ENCODE data around the gene PROK1. TPM values are rescaled to one million over a fixed set of nuclear protein-coding genes. Genes with fewer than 3 reads are reported as not detected.

PROK1 gene
- total RNA-seq, 2 donors from 2014 or later, result 0.20 TPM; not detected in 1

DNA sequence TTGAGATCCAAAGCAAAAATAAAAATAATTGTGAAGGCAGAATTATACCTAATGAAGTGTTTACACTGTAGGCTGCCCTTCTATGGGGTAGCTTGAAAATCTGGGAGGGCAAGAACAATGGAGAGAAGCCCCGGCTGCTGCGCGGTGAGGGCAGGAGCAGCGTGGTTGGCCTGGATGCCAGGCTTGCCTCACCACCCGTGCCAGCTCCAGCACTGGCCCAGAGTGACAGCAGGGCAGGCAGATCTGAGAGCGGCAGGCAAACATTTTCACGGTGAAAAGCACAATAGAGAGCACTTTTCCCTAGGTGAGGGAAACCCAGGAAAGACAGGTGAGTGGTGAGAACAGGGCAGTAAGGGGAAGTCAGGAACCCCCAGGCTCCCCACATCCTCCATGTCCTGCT, 1.4 kb downstream of the PROK1 start:
- H3K27me3 Mint-ChIP-seq (ENCODE audit: insufficient read depth), result no peaks in the 10 kb centered on the region
- Histone ChIP-seq H3K27me3 (ENCODE audit: control insufficient read depth, insufficient read depth, low read length, poor library complexity, severe bottlenecking) (no peaks in the 10 kb centered on the region), H3K9ac (ENCODE audit: extremely low read depth, low read length, poor library complexity, severe bottlenecking) (no peak overlapping the region), H3K36me3 (ENCODE audit: control insufficient read depth, insufficient read depth, low read length) (no peaks in the 10 kb centered on the region), H3K9me3 (ENCODE audit: control insufficient read depth, low read length) (no peaks in the 10 kb centered on the region), H3K4me3 (ENCODE audit: low read length) (no peak overlapping the region), H3K4me1 (ENCODE audit: control insufficient read depth, insufficient read depth, low read length) (peaks cover 6% of the 10 kb centered on the region), H3K27ac (ENCODE audit: low read depth, low read length) (no peak overlapping the region)
- TF ChIP-seq, protein P1, sequence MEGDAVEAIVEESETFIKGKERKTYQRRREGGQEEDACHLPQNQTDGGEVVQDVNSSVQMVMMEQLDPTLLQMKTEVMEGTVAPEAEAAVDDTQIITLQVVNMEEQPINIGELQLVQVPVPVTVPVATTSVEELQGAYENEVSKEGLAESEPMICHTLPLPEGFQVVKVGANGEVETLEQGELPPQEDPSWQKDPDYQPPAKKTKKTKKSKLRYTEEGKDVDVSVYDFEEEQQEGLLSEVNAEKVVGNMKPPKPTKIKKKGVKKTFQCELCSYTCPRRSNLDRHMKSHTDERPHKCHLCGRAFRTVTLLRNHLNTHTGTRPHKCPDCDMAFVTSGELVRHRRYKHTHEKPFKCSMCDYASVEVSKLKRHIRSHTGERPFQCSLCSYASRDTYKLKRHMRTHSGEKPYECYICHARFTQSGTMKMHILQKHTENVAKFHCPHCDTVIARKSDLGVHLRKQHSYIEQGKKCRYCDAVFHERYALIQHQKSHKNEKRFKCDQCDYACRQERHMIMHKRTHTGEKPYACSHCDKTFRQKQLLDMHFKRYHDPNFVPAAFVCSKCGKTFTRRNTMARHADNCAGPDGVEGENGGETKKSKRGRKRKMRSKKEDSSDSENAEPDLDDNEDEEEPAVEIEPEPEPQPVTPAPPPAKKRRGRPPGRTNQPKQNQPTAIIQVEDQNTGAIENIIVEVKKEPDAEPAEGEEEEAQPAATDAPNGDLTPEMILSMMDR (conservative IDR thresholded peaks at IDR 0.05), result no peak
- H3K4me3 Mint-ChIP-seq, result no peak overlapping the region
- peaks cover 22% of the 10 kb centered on the region for H3K4me1 Mint-ChIP-seq
- H3K9me3 Mint-ChIP-seq, result no peaks in the 10 kb centered on the region
- no peak overlapping the region for H3K27ac Mint-ChIP-seq
- DNase-seq, result no peak
- no peaks in the 10 kb centered on the region for H3K36me3 Mint-ChIP-seq (ENCODE audit: low read depth)
- WGBS, 2 experiments (ENCODE audit: insufficient coverage in 1 of 2, insufficient read length in 1 of 2), result 85 to 100% methylated on average over 1 to 7 of the region's 7 CpGs

DNA sequence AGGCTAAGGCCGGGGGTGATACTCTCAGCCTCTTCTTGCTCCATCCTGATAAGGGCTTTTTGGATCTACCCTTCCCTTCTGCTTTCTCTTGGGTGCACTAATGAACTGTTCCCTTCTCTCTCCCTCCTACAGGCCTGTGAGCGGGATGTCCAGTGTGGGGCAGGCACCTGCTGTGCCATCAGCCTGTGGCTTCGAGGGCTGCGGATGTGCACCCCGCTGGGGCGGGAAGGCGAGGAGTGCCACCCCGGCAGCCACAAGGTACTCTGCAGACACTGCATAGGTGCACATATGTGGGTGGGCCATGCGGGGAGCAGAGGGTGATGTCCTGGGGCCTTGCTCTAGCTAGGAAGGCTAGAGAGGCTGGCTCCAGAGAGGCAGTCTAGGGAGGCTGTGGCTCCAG, 2.9 kb downstream of the PROK1 start:
- Mint-ChIP-seq H3K27me3 (ENCODE audit: insufficient read depth) (no peaks in the 10 kb centered on the region), H3K4me3 (no peak overlapping the region)

GRCh38 chr1:110454328-110454727, 3.4 kb downstream of the PROK1 start:
- TF ChIP-seq, protein P1 (conservative IDR thresholded peaks at IDR 0.05), result no peak
- no peaks in the 10 kb centered on the region for H3K27me3 ChIP-seq (ENCODE audit: control insufficient read depth, insufficient read depth, low read length, poor library complexity, severe bottlenecking)
- no peaks in the 10 kb centered on the region for H3K27me3 Mint-ChIP-seq (ENCODE audit: insufficient read depth)
- no peaks in the 10 kb centered on the region for H3K36me3 ChIP-seq (ENCODE audit: control insufficient read depth, insufficient read depth, low read length)
- no peaks in the 10 kb centered on the region for H3K9me3 Mint-ChIP-seq
- WGBS, 2 experiments (ENCODE audit: insufficient coverage in 1 of 2, insufficient read length in 1 of 2), result 86% methylated on average over 1 of the region's 1 CpG; no CpG with 5 or more reads in 1 of the 2 experiments
- no peak overlapping the region for H3K4me3 ChIP-seq (ENCODE audit: low read length)
- H3K27ac ChIP-seq (ENCODE audit: low read depth, low read length), result no peak overlapping the region
- no peak overlapping the region for H3K4me3 Mint-ChIP-seq
- H3K9ac ChIP-seq (ENCODE audit: extremely low read depth, low read length, poor library complexity, severe bottlenecking), result no peak overlapping the region
- H3K36me3 Mint-ChIP-seq (ENCODE audit: low read depth), result no peaks in the 10 kb centered on the region
- no peak overlapping the region for H3K27ac Mint-ChIP-seq
- peaks cover 22% of the 10 kb centered on the region for H3K4me1 Mint-ChIP-seq
- no peak for DNase-seq
- H3K4me1 ChIP-seq (ENCODE audit: control insufficient read depth, insufficient read depth, low read length), result peaks cover 6% of the 10 kb centered on the region
- no peaks in the 10 kb centered on the region for H3K9me3 ChIP-seq (ENCODE audit: control insufficient read depth, low read length)

More for the DNA sequence above, 2.9 kb downstream of the PROK1 start:
- no peaks in the 10 kb centered on the region for H3K36me3 Mint-ChIP-seq (ENCODE audit: low read depth)
- Histone ChIP-seq H3K36me3 (ENCODE audit: control insufficient read depth, insufficient read depth, low read length) (no peaks in the 10 kb centered on the region), H3K27ac (ENCODE audit: low read depth, low read length) (no peak overlapping the region), H3K27me3 (ENCODE audit: control insufficient read depth, insufficient read depth, low read length, poor library complexity, severe bottlenecking) (no peaks in the 10 kb centered on the region), H3K9ac (ENCODE audit: extremely low read depth, low read length, poor library complexity, severe bottlenecking) (no peak overlapping the region), H3K4me1 (ENCODE audit: control insufficient read depth, insufficient read depth, low read length) (peaks cover 6% of the 10 kb centered on the region), H3K9me3 (ENCODE audit: control insufficient read depth, low read length) (no peaks in the 10 kb centered on the region), H3K4me3 (ENCODE audit: low read length) (no peak overlapping the region)
- TF ChIP-seq, protein P1 (conservative IDR thresholded peaks at IDR 0.05), result no peak
- H3K27ac Mint-ChIP-seq, result no peak overlapping the region
- WGBS, 2 experiments (ENCODE audit: insufficient coverage in 1 of 2, insufficient read length in 1 of 2), result 86 to 95% methylated on average over 7 to 9 of the region's 9 CpGs
- DNase-seq, result no peak
- no peaks in the 10 kb centered on the region for H3K9me3 Mint-ChIP-seq
- peaks cover 22% of the 10 kb centered on the region for H3K4me1 Mint-ChIP-seq
